Epidermal melanocyte (primary cell): ENCODE data around the gene NCKAP5.
A peak's percentile ranks its signal among the peaks of the same experiment; 100 is the strongest.

Experiments used
- DNase-seq: peaks from one replicate; pipeline ENCODE4 v3.0.0; 2011; ENCODE audit warnings: low spot score; ENCODE audit not compliant: insufficient read length

NCKAP5 gene

DNA sequence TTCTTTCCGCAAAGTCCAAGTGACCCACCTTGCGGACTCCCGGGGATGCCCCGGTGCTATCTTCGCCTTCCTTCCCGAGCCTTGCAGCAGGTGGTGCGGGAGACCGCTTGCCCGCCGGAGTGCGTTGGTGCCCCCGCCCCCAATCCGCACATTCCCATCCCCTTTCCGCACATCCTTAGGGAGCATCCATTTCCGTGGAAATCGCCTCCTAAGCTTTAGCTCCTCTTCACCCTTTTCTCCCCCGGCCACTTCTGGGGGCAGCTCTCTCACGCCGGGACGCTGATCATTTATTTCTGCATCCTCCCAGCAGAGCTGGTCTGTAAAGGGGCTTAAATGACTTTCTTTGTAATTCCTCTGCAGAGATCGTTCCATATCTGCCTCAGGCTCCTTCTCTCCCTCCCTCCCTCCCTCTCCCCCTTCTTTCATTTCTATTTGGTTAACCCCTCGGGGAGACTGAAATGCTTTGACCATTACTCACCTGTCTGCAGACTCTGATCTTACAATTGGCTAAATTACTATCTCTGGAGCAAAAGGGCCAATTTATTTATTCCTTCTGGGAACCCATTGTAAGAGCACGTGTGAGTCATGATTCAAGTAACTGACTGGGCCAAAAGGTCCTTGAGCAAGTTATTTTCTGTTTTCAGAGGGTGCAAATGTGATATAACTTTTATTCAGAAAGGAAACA is 897.0 kb downstream of the NCKAP5 start:
- no peak for DNase-seq

GRCh38 chr2:132670496-132671150 is 897.6 kb downstream of the NCKAP5 start:
- DNase-seq, result no peak

GRCh38 chr2:132669908-132670495 is 898.3 kb downstream of the NCKAP5 start, which contains the start of gene LYPD1:
Gene LYPD1, minus strand, starts transcription at chr2:132670205. Its CDS starts 273 bp downstream, at chr2:132669932.
- no peak for DNase-seq

GRCh38 chr2:132668987-132669907 is 899.0 kb downstream of the NCKAP5 start:
- no peak for DNase-seq

DNA sequence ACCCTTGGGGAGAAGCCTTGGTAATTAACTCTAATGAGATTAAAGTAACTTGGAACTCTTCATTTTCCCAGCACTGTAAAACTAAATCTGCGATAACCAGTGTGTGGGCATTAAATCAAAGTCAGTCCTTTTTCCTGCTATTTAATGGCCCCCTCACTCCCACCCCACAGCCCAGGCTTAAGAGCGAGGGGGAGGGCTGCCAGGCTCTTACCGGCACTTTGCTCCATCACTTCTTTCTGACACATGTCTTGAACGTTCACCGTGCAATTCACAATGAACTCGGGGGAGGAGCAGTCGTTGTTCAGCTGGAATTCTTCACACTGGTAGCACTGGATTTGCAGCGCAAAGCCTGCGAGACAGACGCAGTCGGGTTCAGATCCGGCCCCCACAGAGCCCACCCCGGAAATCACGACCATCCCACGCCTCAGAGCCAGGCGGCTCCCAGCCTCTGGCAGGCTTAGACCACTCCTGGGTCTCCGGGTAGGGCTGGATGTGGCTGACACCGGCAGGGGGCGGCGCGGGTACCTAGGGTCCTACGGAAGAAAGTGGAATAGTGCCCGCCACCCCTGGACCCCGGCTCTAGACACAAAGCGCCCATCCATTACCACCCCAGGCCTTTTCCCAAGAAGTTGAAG is 900.0 kb downstream of the NCKAP5 start:
- DNase-seq, result no peak

- no peak for DNase-seq
Measured at GRCh38 chr2:132667706-132668105, 900.6 kb downstream of the NCKAP5 start.

DNA sequence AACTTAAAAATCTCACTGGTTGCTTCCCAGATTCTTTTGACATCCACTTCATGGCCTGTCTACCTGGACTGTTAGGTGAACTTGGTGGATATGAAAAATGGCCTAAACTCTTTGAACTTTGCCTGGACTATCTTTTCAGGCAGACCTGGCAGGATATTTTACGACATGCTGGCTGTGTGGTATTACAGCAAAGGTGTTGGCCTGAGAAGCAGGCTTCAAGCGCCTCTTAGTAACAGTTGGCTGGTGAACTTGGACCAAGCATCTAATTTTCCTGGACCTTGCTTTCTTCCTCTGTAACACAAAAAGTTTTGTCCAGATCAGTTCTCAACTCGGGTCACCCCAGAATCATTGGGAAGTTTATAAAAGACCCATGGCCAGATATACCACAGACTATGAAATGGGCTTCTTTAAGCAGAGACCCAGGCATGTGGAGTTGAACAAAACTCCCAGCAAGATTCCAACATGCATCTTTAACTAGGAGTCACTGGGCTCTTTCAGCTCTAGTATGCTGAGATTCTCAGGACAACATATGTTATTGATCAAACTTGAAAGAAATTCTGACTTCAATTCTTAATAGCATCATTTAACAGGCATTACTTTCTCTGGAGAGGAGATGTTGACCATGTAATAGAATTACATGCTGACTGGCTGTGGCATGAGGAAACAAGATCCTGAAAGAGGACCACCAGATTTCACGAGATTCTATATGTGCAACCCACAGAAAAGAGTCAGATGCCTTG is 902.7 kb downstream of the NCKAP5 start:
- no peak for DNase-seq

DNA sequence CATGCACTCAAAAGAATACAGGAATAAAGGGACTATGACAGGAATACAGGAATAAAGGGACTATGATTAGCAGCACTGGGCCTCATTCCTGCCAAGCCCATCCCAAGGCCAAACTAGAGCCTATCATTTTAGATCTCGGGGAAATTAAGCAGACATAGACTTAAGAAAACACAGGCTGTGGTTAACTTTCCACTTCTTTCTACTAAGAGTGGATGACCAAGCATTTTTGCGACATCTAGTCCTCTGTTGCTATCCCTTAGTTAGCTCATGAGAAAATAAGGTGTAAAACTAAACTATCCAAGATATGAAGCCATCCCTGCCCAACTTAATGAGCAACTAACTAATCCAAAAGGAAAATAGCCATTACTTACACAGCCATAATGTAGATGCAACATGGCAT is 904.2 kb downstream of the NCKAP5 start:
- no peak for DNase-seq

- no peak for DNase-seq
Measured at GRCh38 chr2:132662732-132663131, 905.5 kb downstream of the NCKAP5 start.

DNA sequence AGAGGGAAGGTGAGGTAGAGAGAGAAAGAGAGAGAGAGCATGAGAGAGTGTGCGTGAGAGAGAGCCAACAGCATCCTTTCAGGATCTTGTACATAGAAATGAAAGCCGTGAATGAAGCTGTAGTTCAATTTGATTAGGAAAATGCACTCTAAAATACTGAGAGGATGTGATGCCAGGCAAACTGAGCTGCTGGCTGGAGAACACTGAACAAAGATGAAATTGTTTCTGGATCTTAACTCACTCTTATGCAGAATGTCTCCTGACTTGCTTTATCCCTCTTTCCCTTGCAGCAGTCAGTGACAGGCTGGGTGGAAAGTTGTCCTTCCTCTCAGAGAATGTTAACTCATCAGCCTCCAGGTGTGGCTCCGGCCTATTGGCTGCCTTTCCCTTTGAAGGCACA is 908.9 kb downstream of the NCKAP5 start:
- DNase-seq, result peak; percentile 32

DNA sequence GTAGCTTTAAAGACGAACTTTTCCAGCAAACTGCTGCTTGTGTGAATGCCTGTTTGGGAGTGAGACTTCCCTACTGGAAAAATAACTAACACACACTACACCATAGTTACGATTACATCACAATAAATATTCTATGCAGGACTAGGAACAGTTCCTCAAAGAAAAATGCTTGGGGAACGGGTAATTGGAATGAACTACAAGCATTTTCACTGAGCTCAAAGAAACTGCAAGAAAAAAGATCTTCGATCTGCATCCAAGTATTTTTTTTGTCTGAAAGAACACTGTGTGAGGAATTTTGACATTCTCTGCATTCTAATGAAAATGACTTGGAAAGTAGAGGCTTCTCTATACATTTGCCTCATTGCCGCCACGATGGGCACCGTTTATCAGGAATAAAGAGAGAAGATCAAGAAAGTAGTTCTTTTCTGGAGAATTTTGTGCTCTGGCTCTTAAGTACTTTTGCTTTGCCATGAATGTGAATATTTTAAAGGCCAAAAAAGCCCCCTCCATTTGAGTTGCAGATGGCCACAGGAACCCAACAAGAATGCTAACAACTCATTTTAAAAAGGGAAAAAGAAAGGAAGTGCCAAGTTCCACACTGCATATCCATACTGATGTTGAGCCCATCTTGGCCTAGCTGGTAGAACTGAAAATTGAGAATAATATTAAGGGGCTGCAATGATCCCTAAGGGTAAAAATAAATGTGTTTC is 911.8 kb downstream of the NCKAP5 start:
- DNase-seq, result no peak

GRCh38 chr2:132654968-132655367 is 913.3 kb downstream of the NCKAP5 start:
- no peak for DNase-seq

GRCh38 chr2:132654335-132654734 is 913.9 kb downstream of the NCKAP5 start:
- DNase-seq, result no peak

GRCh38 chr2:132652474-132652873 is 915.8 kb downstream of the NCKAP5 start:
- no peak for DNase-seq

GRCh38 chr2:132651115-132652045 is 916.9 kb downstream of the NCKAP5 start:
- DNase-seq, result peak; percentile 68

DNA sequence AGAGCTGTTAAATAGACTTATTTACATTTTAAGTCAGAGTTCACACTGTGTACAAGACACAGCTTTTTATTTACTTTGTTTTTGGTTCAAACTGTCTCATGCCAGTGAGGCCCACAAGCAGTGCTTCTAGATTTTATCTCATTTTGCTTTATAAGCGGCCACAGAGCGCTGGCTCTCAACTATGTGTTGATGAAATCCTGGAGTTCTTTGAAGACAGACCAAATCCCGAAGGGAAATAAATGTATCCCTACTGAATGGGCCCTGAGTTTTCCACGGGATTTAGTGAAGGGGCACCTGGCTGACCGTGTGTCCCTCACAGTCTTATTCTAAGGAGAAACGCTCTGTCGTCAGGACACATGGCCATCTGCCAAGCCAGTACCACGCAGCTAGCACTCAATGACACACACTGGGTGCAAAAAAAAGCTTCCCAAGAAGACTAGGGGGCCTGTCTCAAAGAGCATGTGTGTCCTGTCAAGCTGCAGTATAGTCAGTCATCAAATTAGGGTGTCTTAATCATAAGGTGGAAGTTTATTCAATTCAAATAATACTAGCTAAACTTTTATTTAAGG is 921.6 kb downstream of the NCKAP5 start:
- DNase-seq, result no peak

DNA sequence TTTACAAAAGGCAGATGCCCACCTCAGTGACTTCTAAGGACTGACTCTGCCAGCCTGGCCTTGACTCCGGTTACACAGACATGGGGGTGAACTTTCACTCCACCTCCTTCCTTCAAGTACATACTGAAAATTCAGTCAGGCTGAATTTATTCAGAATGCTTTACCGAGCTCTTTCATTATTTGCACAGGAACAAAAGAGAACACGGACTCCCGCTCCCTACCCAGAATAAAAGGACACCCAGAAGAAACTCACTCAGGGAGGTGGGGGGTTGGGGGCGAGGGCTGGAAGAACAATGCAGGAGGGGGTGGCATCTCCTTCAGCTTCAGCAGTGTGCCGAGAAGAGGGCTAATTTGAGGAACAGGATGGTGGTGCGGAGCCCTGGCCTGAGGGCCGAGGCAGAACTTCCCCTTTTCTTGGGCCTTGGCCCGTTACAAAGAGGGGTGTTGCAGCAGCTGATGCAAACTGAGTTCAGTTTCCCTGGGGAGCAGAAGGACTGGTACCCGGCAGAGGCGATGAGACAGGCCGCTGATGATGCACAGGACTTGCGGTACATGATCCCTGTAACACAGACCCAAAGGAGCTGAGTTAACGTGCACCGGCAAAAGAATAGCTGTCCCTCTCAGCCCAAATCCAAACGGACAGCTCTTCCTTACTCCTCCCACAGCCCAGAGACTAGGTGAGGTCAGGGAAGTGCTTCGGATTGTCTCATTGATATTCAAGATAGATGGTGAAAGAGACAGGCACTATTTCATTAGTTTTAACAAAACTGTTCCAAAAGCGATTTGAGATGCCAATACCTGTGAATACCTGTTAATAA is 922.3 kb downstream of the NCKAP5 start:
- DNase-seq, result no peak
